T-helper 2 cell (primary cell): ENCODE results near the gene HACD2.
A peak's percentile ranks its signal among the peaks of the same experiment; 100 is the strongest.

Experiments
- DNase-seq, 5 experiments: peaks; one replicate each; pipeline versions ENCODE4 v3.0.0 to v3.0.0-alpha.2; 2012 to 2022

The HACD2 gene

DNA sequence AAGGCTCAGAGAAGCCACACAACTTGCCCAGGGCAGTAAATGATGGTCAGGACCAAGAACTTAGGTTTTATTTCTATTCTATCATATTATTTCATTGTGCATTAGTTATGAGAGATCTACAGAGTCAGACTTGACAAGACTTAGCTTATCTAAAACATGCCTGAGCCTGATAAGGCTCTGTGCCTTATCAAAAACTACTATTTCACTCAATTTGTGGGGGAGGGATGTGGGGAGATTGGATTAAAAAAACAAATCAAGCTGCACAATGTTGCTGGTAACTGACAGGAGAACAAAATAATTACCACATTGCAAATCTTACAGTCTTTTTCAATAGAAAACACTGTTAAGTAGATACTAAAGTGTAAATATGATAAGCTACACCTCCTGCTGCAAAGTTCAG, 16.0 kb downstream of the HACD2 start:
- DNase-seq, result no peak

DNA sequence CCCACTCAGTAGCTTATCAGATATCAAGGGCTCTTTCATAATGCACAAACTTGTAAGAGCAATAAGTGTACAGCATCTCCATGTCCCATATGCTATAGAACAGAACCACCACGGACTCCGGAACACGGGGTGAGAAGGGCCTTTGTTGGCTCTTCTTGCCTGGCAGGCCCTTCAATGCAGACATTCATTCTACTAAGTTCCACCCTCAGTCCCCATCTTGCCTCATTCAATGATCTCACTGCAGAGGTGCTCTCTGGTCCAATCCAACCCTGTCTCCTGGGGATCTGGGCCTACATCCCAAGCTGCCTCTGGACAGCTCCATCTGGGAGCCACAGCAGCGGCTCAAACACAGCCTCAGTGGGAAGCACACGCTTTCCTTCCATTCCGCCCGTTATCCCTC, 16.8 kb downstream of the HACD2 start:
- DNase-seq, result no peak

DNA sequence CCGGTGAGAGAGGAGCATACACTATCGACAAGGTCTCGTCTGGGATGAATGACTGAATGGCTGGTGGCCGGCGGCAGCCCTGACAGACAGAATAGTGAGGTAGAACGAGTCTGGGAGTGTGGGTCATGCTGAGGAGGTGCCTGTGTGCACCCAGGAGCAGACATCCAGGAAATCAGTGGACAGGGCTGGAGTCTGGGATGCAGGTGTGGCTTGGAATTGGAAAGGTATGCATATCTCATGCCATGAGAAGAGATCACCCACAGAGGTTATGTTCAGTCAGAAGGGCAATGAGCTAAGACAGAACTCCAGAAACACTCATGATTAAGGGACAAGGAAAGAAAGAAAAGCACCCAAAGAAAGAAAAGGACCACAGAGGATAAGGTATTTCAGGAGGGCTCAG, 20.8 kb downstream of the HACD2 start:
- DNase-seq, result no peak

DNA sequence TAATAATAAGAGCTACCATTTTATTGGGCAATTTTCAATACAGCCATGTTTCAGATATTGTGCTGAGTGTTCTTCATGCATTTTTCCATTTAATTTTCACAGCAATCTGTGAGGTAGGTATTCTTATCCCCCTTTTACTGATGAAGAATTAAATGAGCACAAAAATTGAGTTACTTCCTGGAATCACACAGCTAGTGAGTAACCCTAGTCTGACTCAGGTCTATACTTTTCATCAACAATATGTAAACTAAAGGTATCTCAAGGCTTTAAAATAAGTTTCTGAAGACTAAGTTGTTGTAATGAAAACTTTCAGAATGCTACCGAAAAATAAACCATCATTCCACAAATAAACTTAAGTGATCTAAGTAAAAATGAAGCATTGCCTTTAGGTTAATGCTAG, 22.3 kb downstream of the HACD2 start:
- no peak for DNase-seq

DNA sequence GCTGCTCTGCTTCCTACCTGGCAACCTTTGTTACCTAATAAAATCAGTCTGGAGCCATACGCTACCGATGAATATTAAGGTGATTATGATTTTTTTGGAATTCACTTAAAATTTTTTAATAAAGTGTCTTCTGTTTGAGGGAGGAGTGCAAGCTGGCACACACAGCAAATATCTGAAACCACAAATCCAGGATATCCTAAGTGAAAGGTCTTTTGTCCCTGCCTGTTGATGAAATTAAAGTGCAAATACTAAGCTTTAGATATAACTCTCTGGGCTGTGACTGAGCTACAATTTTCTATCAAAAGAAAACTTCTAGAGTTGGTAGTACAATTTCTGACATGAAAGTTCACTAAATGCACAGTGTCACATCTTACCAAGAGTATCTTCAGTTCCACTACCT, 23.7 kb downstream of the HACD2 start:
- DNase-seq, result no peak

DNA sequence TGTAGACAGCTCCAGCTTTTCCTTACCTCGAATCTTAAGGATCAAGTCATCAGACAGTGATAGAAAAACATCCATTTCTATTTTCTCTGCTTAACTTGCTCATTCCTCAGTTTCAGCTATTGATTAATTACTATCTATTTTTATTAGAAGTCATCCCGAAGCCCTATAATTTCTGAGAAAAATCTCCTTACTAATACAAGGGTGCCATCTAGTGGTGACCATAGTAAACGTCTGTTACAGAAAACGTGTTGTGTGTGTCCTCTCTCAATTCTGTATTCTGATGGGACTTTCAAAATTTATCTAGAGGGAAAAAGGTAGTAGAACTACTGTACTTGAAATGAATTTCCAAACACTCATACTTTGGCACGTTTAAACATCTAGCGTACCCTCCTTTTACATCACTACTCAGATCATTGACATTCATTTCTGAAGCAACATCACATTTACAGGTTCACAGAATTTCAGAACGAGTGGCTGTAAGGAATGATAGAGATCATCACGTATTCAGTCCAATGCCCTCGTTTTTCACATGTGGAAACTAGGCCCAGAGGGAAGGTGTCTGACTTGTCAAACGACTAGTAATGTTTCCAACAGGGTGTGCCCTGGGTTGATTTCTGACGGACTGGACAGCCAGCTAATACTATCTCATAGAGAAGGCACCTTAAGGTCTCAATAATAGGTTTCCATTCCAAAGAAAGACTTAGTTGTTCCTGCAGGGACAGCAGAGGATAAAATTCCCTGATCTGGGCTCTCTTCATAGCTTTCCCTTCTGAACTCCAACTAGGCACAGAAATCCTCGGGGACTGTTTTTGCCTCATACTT, 25.6 kb downstream of the HACD2 start:
- DNase-seq, result peak in 2 of 5 experiments; percentile 20 to 46

DNA sequence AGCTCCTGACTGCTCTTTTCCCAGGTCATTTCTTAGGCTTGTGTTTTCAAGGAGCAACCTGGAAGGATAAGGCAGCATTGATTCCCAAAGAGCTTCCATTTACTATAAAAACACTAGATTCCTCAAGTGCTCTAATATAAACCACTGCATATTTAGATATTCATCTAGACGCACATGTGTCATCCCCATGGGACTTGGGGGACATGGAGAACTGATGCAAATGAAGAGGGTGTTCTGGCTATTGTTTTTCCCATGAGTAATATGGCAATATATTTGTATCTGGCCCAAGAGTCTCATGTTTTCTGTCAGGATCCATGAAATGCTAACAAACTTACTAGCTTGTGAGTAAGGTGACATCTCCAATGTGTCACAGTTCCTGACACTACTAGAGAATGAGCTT, 31.3 kb downstream of the HACD2 start:
- no peak for DNase-seq

DNA sequence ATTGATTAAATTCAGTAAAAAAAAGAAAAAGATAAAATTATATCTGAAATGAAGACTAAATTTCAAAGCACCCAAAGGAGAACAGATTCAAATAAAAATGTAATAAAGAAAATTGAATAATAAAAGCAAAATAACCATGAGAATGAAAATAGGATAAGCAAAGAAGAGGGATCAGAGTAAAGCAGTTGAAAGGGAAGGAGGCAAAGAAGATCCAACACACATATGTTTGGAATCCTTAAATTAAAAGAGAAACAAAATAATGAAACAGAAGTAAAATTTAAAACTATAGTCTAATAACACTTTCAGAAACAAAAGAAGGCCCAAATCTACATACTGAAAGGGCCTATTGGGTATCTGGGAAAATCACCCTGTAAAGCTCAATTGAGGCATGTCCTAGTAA, 32.1 kb downstream of the HACD2 start:
- DNase-seq, result no peak

DNA sequence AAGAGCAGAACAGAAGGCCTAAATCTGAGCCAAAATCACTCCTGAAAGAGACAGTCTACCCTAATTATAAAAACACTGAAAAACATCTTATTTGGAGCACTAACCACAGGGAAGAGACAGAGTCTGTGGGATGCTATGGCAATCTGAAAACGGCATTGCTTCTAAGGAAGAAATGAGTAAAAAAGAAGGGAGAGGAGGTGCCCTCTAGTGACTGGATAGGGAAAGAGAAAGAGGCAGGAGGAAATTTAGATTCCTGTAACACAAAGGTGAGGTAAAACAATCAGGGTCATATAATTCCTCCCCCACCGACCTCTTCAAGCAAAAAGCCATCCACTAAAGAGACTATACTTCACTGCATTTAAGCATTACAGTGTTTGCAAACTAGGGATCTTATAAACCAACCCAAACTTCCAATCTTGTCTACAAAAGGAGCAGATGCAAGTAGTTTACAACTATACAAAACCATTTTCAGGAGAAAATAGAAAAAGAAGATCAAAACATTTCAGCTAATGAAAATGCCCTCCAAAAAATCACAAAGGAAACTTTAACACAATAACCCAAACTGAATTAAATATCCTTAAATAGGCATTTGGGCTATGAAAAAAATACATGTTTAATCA, 32.6 kb downstream of the HACD2 start:
- peak in 1 of 5 experiments; percentile 3 for DNase-seq

DNA sequence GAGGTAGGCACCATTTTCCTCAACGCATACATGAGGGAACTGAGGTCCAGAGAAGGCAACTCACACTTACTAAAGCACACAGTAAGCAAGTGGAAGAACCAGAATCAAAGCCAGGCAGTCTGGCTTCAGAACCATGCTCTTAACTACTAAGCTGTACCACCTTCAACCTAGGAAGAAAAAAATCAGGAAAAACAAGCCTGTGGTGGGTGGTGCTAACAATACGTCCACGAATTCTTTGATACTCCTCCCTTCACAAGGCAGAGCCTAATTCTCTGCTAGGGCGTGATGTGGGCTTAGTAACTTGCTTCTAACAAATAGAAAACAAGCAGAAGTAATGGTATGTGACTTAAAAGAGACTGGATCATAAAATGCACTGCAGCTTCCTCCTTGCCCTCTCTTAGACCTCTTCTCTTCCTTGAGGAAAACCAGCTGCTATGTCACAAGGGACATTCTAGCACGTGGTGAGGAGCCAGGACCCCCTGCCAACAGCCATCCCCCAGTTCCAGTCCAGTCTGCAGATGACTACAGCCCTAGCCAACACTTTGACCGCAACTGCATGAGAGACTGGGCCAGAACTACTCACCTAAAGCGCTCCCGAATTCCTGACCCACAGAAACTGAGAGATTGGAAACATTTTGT, 36.9 kb downstream of the HACD2 start:
- DNase-seq, result no peak

DNA sequence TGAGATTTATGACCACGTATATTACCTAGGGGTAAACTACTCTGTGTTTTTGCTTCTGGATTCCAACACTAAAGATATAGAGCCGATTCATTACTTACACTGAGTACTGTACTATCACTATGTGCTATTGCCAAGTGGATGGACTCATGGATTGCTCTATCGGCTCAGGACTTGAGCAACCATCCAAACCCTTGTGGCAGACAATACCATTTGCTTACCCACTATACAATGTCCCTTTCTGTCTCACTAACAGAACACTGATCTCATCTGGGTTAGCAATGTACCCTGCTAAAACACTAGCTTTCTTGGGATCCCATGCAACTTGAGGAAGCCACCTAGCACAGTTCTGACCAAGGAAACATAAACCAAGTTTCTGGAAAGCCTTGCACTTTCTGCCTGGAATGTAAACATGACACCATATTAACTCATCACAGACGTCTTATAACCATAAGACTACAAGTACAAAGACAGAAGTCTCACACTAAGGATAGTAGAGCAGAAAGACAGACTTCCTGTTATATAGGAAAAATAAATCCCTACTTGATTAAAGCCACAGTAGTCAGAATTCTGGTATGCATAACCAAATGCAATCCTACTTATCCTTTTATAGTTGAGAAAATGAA, 38.6 kb downstream of the HACD2 start:
- no peak for DNase-seq

DNA sequence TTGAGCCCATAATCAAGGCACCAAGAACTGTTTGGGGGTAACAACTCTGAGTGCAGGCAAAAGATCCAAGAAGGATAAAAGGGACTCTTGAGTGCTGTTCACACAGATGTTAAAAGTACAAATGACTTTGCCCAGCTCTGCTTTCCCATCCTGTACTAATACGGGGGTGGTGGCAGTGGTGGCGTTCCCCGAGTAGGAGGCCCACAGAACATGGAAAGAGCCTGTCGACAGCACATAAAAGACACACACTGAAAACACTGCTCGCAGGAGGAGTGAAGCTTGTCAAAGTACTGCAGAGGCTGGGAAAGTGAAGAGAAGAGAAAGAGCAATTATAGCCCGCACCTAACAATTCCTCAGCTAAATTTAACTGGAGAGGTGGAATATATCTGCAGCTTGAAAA, 40.9 kb downstream of the HACD2 start:
- DNase-seq, result no peak

DNA sequence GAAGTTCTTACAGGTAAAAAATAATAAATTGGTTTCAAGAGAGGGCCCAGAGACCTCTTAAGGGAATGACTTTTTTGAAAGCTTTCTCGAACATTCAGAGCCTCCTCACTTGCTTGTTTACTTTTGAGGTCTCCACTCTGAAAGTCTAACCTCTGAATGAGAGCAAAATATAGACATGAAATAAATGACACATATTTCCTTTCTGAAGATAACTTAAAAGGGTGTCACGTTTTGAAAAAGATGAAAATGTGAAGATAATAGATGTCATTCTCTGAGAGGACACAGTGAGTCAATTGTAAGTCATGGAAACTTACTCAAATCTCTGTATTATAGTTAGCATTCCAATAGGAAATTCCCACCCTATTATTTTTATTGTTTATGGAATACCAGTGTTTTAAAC, 44.6 kb downstream of the HACD2 start:
- peak in 1 of 5 experiments; percentile 10 for DNase-seq

DNA sequence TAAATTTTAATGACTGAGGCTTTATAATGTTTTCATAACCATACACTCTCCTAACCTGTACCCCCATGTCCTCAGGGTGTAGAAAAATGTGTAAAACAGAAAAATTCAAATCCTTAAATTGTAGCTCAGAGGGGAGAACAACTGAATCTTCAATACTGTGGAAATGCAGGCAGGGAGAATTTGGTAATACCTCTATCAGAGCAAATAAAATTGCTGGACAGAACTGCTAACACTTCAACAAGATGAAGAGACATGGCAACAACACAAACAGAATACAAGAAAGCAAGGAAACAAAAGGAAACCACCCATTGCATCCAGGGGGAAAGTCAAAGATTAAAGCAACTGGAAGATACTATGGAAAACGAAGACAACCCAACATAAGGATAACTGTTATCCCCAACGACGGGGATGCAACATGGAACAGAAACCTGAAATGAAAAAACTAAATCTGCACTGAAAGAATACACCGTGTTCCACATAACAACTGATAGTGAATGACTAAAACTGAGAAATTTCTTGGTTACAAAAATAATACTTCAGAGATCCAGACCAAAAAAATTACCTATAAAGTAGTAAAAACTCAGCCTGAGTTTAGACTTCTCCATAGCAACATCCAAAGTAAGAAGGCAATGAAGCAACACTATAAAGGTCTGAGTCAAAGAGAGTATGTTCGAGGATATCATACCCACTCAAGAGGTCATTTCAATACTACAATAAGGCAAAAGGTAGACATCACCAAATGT, 48.5 kb downstream of the HACD2 start:
- peak in 1 of 5 experiments; percentile 49 for DNase-seq

DNA sequence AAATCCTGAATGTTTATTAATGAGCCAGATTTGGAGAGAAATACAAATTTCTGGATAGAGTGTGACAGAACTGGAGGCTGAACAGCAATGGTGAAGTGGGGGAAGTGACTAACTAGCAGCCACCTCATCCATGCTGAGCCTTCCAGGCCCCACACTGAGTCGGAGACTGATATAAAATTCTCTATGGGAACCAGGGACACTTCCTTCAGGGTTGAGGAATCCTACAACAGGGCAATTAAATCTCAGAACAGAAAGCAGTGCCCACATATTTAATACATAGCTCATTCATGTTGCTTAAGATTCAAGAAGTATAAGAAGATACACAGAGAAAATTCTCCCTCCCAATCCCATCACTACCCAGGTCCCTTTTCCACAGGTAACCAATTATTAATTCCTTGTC, 49.3 kb downstream of the HACD2 start:
- DNase-seq, result no peak

DNA sequence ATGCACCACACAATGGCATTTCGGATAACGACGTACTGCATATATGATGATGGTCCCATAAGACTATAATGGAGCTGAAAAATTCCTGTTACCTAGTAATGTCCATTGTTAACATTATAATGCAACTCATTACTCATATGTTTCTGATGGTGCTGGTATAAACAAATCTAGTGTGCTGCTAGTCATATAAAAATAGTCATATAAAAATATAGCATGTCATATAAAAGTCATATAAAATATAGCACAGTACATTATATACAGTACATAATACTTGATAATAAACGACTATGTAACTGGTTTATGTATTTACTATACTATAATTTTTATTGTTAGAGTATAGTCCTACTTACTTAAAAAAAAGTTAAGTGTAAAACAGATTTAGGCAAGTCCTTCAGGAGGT, 50.6 kb downstream of the HACD2 start:
- no peak for DNase-seq

DNA sequence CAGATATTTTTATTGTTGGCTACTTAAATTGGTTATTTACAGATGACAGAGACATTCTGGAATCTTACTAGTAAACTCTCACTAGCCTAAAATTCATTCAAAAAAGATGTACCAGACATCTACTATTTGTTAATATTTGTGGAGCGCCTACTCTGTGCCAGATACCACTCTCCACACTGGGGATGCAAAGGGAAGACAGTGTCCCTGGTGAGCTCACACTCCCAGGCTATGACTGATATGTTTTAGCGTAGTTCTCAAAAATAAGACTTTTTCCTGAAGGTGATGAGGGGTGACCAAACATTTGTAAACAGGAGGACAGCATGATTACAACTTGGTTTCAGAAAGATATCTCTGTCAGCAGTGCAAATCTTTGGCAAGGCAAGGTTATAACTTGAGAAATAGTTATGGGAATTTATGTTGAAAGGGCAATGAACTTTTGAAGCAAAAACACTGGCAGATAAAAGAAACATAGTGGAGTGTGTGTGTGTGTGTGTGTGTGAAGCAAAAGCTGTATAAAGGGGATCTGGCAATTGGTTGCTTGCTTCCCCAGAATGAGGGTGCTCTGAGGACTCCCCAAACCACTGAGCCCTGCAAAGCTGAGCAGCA, 51.2 kb downstream of the HACD2 start:
- no peak for DNase-seq

DNA sequence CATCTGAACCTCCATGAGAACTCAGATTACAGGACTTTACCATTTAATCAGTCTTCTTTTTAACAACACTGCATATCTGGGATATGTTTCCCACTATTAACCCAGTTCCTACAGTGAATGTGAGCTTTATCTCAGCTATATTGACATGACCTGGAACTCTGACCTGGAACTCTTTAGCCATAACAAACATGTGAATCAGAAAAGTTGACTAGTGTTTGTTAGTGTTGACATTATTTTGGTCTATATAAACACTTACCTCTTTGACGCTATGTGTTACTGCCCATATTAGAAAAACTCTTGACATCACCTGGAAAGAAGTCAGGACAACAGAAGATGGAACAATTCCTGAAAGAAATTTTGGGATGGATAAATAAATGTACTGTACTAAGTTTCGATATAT, 56.7 kb downstream of the HACD2 start:
- no peak for DNase-seq

DNA sequence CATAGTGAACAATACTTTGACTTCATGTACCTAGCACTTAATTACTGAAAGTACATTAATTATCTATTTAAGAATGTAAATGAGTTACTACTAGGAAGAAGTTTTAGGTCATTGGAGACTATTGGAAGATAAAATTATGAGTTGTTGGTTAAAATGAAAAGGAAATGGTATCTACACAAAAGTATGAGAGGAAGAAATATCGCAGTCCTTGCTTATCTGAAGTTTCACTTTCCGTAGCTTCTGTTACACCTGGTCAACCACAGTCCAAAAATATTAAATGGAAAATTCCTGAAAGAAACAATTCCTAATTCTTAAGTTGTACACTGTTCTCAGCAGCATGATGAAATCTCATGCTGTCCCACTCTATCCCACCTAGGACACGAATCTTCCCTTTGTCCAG, 57.8 kb downstream of the HACD2 start:
- no peak for DNase-seq

DNA sequence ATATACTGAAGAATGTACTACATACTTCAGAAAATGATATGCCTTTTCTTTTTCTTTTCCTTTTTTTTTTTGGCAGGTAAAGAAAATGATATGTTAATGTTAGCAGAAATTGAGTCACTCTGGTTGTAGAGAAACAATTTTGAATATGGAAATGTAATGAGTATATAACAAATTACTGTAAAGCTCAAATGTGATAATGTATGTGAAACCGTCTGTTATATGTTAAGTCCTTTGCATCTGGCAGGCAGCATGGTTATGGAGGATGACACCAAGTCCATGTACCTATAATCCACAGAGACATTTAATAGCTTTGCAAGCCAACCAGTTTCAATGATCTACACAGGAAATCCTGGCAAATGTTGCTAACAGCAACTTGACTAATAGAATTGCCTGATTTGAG, 58.4 kb downstream of the HACD2 start:
- no peak for DNase-seq

DNA sequence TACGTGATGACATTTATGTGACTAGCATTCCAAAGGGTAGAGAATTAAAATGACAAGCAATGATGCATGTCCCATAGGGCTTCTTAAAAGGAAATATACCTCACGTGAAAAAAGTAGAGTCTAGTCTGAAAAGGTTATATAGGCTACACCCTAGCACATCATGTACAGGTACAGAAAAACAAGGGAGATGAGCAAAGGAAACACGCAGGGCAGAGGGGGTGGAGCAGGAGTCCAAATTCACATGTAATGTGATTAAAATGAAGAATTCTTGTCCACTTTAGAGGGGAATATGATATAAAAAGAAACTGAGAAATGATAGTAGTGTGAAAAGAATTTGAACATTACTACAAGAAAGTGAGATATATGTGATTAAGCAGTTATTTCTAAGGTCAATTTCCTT, 59.4 kb downstream of the HACD2 start:
- DNase-seq, result no peak

DNA sequence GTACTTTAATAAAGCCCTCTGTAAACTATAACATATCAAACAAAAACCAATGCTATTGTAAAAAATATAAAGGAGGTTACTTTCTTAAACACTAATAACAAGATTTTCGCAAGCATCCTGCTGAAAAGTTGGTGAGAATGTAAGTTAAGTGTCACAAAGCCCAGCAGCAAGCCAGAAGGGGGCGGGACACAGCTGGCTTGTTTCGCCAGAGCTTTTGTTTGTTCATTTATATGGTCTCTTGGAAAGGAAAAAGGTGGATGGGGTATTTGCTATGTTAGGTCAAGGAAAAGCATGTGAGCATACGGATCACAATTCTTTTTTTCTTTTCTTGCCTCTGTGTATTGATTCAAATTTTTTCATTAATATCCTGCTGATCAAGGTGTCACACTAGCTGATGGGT, 59.9 kb downstream of the HACD2 start:
- no peak for DNase-seq

DNA sequence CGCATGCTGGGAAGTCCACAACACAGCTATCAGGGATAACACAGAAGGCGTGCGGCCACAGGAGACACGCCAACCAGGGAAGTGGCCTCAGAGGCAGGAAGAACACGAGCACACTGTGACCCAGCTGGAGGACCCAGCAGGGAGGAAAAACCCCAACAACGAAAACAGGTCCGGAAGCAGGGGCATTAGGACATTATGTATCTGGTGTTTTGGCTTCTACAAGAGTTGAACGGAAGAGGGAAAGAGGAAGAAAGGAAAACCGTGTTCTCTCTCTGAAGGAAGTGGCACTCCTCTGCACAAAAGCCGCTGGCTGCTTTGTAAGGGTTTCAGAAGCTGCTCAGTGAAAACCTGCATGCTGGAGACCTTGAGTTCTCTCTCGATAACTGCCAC, 61.8 kb downstream of the HACD2 start:
- no peak for DNase-seq
